Measurements from ENCODE around the gene LAMTOR2. TPM values are rescaled to one million over a fixed set of nuclear protein-coding genes. Genes with fewer than 3 reads are reported as not detected.

The LAMTOR2 gene
- total and polyA plus RNA-seq, 9 of the 15 experiments (the other 6 are each of a cell fraction or from before 2014, with no cell fraction given), result 39.0 to 161 (median 74.6) TPM

- TF ChIP-seq CLOCK (CRISPR knock-in tag; IDR thresholded peaks at IDR 0.05; ENCODE audit: borderline replicate concordance) (no peak), ETS2 (tag; IDR thresholded peaks at IDR 0.05; ENCODE audit: borderline replicate concordance, poor library complexity, severe bottlenecking) (no peak), PRPF4 (IDR thresholded peaks at IDR 0.05; ENCODE audit: insufficient read depth, low read depth, low read length, poor library complexity, severe bottlenecking) (no peak), ZNF609 (CRISPR knock-in tag; IDR thresholded peaks at IDR 0.05; ENCODE audit: borderline replicate concordance) (no peak), HLTF (IDR thresholded peaks at IDR 0.05) (no peak), MBD1 (CRISPR knock-in tag; IDR thresholded peaks at IDR 0.05) (no peak), TEAD4 (IDR thresholded peaks at IDR 0.05; ENCODE audit: low read length) (no peak), TEAD4 (CRISPR knock-in tag; IDR thresholded peaks at IDR 0.05; ENCODE audit: borderline replicate concordance) (no peak), ZNF134 (CRISPR knock-in tag; conservative IDR thresholded peaks at IDR 0.05) (no peak), HMGN3 (IDR thresholded peaks at IDR 0.05; ENCODE audit: borderline replicate concordance, extremely low read depth, insufficient read length, low read depth, low read length) (peak; percentile 61), MITF (IDR thresholded peaks at IDR 0.05) (no peak), GTF2B (IDR thresholded peaks at IDR 0.05; ENCODE audit: extremely low read depth, insufficient read length) (no peak), RFX7 (CRISPR knock-in tag; IDR thresholded peaks at IDR 0.05) (no peak), ZFP1 (CRISPR knock-in tag; IDR thresholded peaks at IDR 0.05) (no peak), EGR1 (conservative IDR thresholded peaks at IDR 0.05) (peak; percentile 83)
Observed at GRCh38 chr1:156053768-156054499, 648 bp upstream of the LAMTOR2 start, which contains the start of gene UBQLN4 (continued).
